AG04450 (cell line): ENCODE measurements around the gene VASH2. TPM values are rescaled to one million over a fixed set of nuclear protein-coding genes. Genes with fewer than 3 reads are reported as not detected.
"Not testable (repeated sequence)": the region's sequence is repeated elsewhere in the genome, so short reads cannot be mapped to it uniquely, and the experiment has no call there.

Experiments
- CTCF ChIA-PET: fragments of 300-600, 350-600 bp; formaldehyde crosslinking; extraction: SDS; loops from one replicate; lab custom pipeline; 2022; ENCODE audit warnings: antibody characterized with exemption, inconsistent platforms; lab: Charles Lee
- POLR2A ChIA-PET: fragments of 350-600 bp; formaldehyde crosslinking; extraction: SDS; loops from one replicate; lab custom pipeline; 2021; ENCODE audit warnings: antibody characterized with exemption, inconsistent platforms; lab: Yijun Ruan, JAX
- DNase-seq: peaks from one replicate; pipeline ENCODE4 v3.0.0-alpha.2; 2011; ENCODE audit warnings: low read depth, low spot score
- H3K27ac ChIP-seq: one replicate; pipeline ENCODE4 v1.5.1; 2012; ENCODE audit warnings: low read depth, low read length, control low read depth
- H3K27me3 ChIP-seq: one replicate; pipeline ENCODE4 v1.6.0; 2012; ENCODE audit warnings: low read length; ENCODE audit not compliant: control insufficient read depth, insufficient read depth
- H3K4me3 ChIP-seq: 2 replicates; pipeline ENCODE4 v1.5.1; 2011; ENCODE audit warnings: mild to moderate bottlenecking, low read depth, low read length, control low read depth
- H3K9me3 ChIP-seq: 2 replicates; pipeline ENCODE4 v1.5.1; 2012; ENCODE audit warnings: low read length; ENCODE audit not compliant: control insufficient read depth, insufficient read depth
- polyA plus RNA-seq: library from polyadenylated mRNA; depleted of rRNA; stranded (reverse); fragments of >200 nt; gene quantifications from 2 replicates; pipeline ENCODE4 v1.2.3, GENCODE V29; 2011
- TF ChIP-seq, protein P1 (sequence below): IDR thresholded peaks from 2 replicates; pipeline ENCODE4 v1.5.1; 2011; ENCODE audit warnings: low read depth, low read length, control low read depth, inconsistent platforms

Gene VASH2
- polyA plus RNA-seq, 1 experiment, result 4.2 TPM

DNA sequence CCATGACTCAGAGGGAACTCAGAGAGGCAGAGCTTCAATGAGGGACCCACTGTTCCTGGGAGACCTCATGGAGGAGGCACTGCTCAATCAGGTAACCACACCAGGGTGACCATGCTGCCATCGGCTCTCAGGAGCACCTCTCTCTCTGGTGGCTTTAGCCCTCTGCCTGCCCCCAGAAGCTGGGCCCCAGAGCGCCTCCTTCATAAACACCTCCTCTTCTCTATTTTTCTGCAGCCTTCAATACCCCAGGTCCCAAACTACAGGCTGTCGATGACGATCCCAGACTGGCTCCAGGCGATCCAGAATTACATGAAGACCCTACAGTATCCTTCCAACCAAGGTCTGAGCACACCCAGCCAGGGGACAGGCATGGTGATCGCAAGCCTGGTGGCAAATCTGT, 10.6 kb downstream of the VASH2 start:
- no peak overlapping the region for H3K4me3 ChIP-seq
- no peak for DNase-seq
- ChIA-PET CTCF (no interaction called here), POLR2A (no interaction called here)
- no peak overlapping the region for H3K27ac ChIP-seq
- no peaks in the 10 kb centered on the region; the same call in 1 of the 2 replicates for H3K9me3 ChIP-seq
- no peaks in the 10 kb centered on the region for H3K27me3 ChIP-seq
- TF ChIP-seq, protein P1, sequence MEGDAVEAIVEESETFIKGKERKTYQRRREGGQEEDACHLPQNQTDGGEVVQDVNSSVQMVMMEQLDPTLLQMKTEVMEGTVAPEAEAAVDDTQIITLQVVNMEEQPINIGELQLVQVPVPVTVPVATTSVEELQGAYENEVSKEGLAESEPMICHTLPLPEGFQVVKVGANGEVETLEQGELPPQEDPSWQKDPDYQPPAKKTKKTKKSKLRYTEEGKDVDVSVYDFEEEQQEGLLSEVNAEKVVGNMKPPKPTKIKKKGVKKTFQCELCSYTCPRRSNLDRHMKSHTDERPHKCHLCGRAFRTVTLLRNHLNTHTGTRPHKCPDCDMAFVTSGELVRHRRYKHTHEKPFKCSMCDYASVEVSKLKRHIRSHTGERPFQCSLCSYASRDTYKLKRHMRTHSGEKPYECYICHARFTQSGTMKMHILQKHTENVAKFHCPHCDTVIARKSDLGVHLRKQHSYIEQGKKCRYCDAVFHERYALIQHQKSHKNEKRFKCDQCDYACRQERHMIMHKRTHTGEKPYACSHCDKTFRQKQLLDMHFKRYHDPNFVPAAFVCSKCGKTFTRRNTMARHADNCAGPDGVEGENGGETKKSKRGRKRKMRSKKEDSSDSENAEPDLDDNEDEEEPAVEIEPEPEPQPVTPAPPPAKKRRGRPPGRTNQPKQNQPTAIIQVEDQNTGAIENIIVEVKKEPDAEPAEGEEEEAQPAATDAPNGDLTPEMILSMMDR, result no peak

- no peak overlapping the region for H3K4me3 ChIP-seq
- DNase-seq, result no peak
- no peaks in the 10 kb centered on the region for H3K27me3 ChIP-seq
- H3K27ac ChIP-seq, result no peak overlapping the region
- H3K9me3 ChIP-seq, result no peaks in the 10 kb centered on the region; the same call in 1 of the 2 replicates
- CTCF ChIA-PET, result no interaction called here
- POLR2A ChIA-PET, result no interaction called here
- TF ChIP-seq, protein P1, result no peak
Observed at GRCh38 chr1:212962509-212962908, 12.2 kb downstream of the VASH2 start.

- no peak for DNase-seq
- H3K27me3 ChIP-seq, result no peaks in the 10 kb centered on the region
- TF ChIP-seq, protein P1, result no peak
- ChIA-PET CTCF (interaction anchor here (0.5 kb wide), 1 partner anchor 55 kb away, joined by 3 read pairs; no protein-coding TSS in a partner anchor), POLR2A (interaction anchor here (0.6 kb wide), 1 partner anchor 1682 kb away, joined by 5 read pairs; no protein-coding TSS in a partner anchor)
- H3K4me3 ChIP-seq, result no peak overlapping the region
- no peaks in the 10 kb centered on the region; the same call in 1 of the 2 replicates for H3K9me3 ChIP-seq
- H3K27ac ChIP-seq, result no peak overlapping the region
Observed at GRCh38 chr1:212964102-212964501, 13.8 kb downstream of the VASH2 start.

- H3K27me3 ChIP-seq, POLR2A ChIA-PET: not testable (repeated sequence)
- CTCF ChIA-PET, result interaction anchor here (4.8 kb wide), 1 partner anchor 31 kb away, joined by 22 read pairs; no protein-coding TSS in a partner anchor
Observed at GRCh38 chr1:212964993-212965392, 14.7 kb downstream of the VASH2 start.

DNA sequence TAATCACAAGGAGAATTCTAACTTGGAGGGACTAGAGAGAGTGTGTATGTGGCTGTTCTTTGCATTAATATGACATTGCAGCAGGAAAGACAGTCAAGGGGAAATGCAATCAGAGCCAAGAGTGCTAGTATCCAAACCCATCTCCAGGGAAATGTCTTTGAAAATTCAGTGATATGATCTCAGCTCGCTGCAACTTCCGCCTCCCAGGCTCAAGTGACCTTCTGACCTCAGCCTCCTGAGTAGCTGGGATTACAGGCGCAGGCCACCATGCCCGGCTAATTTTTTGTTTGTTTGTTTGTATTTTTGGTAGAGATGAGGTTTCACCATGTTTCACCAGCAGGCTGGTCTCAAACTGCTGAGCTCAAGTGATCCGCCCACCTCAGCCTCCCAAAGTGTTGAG, 16.3 kb downstream of the VASH2 start:
- H3K27me3 ChIP-seq, result no peaks in the 10 kb centered on the region
- H3K27ac ChIP-seq, result no peak overlapping the region
- H3K9me3 ChIP-seq, result no peaks in the 10 kb centered on the region
- ChIA-PET CTCF (interaction anchor here (0.8 to 4.8 kb wide), 6 partner anchors 9 to 511 kb away, joined by 3 to 22 read pairs (median 10); no protein-coding TSS in a partner anchor), POLR2A (interaction anchor here (0.7 kb wide), 1 partner anchor 13 kb away, joined by 3 read pairs; no protein-coding TSS in a partner anchor)
- TF ChIP-seq, protein P1, result no peak
- DNase-seq, result no peak
- no peak overlapping the region for H3K4me3 ChIP-seq

More at GRCh38 chr1:212964993-212965392, 14.7 kb downstream of the VASH2 start:
- H3K9me3 ChIP-seq, DNase-seq, H3K4me3 ChIP-seq, H3K27ac ChIP-seq: not testable (repeated sequence)
